Activated CD8-positive, alpha-beta memory T cell treated with anti-CD3 and anti-CD28 coated beads, Interleukin-2, amount 50 U/mL, for 24 hours (primary cell): ENCODE results near the gene CHCHD6.
"Not testable (repeated sequence)": the region's sequence is repeated elsewhere in the genome, so short reads cannot be mapped to it uniquely, and the experiment has no call there.

Experiments used
- DNase-seq: peaks from one replicate; pipeline ENCODE4 v3.0.0-alpha.2; 2020; ENCODE audit errors: extremely low read depth

The CHCHD6 gene

DNA sequence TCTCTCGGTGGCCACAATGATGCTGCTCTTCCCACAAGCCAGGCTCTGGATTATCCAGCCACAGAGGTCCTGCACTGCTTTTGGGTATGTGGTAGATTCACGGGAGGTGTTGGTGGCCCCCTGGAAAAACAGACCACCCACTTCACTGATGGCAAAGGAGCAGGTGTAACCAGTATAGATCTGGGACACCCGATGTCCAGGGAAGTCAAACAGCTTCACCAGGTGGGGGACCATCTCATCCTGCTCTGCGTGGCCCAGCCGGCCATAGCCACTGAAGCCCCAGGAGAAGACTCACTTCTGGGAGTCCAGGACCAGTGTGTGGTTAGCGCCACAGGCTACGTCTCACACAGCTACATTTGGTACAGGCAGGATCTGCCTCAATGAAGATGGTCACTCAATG is 62.6 kb downstream of the CHCHD6 start:
- no peak for DNase-seq

- DNase-seq, result no peak
Measured at GRCh38 chr3:126768903-126769302, 64.9 kb downstream of the CHCHD6 start.

- no peak for DNase-seq
Measured at GRCh38 chr3:126770096-126770495, 66.1 kb downstream of the CHCHD6 start.

- DNase-seq, result no peak
Measured at GRCh38 chr3:126773167-126773566, 69.1 kb downstream of the CHCHD6 start.

- no peak for DNase-seq
Measured at GRCh38 chr3:126773783-126774182, 69.7 kb downstream of the CHCHD6 start.

GRCh38 chr3:126777366-126777765 is 73.3 kb downstream of the CHCHD6 start:
- DNase-seq, result no peak

DNA sequence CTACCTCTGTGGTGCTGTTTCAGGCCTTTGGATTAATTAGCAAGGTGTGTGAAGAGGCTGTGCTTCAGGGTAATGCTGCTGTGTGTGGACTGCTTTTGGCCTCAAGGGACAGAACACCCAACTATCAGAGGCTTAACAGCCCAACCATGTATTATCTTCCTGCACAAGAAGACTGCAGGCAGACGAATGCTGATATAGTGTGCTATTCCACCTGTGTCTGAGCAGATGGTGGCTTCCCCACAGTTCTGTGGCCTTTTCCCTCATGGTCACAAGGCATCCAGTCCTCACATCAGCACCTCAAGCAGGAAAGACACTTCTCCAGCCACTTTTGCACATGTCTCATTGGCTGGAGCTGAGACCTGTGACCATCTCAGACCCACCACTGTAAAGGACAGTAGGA is 76.6 kb downstream of the CHCHD6 start:
- no peak for DNase-seq

DNA sequence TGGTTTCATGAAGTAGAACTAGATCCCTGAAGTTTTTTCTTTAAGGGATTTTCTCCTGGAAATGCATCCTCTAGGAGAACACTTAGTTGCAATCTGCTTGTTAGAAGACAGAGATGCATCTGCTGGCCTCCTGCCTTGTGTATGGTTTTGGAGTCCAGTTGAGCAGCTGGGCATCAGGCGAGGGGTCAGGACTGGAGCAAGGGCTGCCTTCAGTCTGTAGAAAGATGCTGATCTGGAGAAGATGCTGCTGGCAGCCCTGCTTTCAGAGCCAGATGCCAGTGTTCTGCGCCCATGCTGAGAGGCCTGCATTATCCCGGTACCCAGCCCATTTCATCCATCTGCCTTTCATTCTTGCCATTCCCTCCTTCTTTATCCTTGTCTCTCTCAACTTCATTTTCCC is 77.4 kb downstream of the CHCHD6 start:
- no peak for DNase-seq

DNA sequence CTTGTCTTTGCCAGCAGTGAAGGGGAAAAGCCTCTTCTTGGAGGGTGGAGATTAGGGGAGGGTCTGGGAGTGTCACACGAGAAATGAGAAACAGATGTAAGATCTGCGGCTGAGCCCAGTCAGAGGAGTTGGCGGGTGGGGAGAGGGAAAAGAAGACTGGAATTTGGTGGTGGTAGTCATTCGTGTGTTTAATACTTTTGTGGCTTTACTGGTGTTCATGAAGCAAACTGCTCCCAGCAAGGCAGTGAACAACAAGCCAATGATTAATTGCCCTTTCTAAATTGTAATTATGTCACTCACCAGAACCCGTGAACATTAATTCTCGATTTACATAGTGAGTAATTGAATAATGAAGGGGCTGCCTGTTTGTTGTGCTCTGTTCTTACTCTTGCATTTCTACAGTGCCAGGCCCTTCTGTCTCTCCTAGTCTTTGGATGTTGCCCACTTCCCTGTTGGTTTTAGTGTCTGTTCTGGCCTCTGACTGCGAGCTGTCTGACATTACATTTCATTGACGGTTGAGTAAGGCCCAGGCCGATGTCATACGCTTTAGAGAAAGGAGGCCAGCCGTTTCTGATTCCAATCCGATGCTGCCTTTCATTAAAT is 78.0 kb downstream of the CHCHD6 start:
- DNase-seq, result no peak

GRCh38 chr3:126782536-126782935 is 78.5 kb downstream of the CHCHD6 start:
- no peak for DNase-seq

- no peak for DNase-seq
Measured at GRCh38 chr3:126784254-126784653, 80.2 kb downstream of the CHCHD6 start.

DNA sequence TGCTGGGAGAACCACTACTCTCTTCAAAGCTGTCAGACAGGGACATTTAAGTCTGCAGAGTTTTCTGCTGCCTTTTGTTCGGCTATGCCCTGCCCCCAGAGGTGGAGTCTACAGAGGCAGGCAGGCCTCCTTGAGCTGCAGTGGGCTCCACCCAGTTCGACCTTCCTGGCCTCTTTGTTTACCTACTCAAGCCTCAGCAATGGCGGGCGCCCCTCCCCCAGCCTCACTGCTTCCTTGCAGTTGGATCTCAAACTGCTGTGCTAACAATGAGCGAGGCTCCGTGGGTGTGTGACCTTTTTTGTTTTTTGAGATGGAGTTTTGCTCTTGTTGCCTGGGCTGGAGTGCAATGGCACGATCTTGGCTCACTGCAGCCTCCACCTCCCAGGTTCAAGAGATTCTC is 87.3 kb downstream of the CHCHD6 start:
- DNase-seq, result not testable (repeated sequence)

GRCh38 chr3:126792998-126793397 is 89.0 kb downstream of the CHCHD6 start:
- no peak for DNase-seq

GRCh38 chr3:126797563-126797962 is 93.5 kb downstream of the CHCHD6 start:
- no peak for DNase-seq

- no peak for DNase-seq
Measured at GRCh38 chr3:126798521-126798920, 94.5 kb downstream of the CHCHD6 start.

DNA sequence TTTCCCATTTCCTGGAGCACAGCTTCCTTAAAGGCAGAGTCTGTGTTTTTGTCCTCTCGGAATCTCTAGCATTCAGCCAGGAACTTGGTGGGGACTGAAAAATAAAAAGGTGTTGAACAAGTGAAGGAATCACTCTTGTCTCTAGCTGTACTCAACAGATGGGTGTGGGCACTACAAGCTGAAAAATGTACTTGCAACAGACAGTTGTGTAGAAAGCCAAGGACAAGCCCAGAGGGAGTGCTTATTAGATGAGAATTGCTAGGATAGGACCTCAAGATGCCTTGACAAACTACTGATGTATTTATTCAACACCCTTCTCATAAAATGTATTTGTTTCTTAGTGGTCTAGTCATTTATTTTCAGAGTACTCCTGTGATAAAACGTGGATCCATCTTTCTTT is 95.1 kb downstream of the CHCHD6 start:
- DNase-seq, result no peak

- DNase-seq, result not testable (repeated sequence)
Measured at GRCh38 chr3:126801312-126801711, 97.3 kb downstream of the CHCHD6 start.

GRCh38 chr3:126807795-126808194 is 103.8 kb downstream of the CHCHD6 start:
- DNase-seq, result no peak

- DNase-seq, result no peak
Measured at GRCh38 chr3:126811530-126811929, 107.5 kb downstream of the CHCHD6 start.

GRCh38 chr3:126816298-126816697 is 112.3 kb downstream of the CHCHD6 start:
- no peak for DNase-seq

DNA sequence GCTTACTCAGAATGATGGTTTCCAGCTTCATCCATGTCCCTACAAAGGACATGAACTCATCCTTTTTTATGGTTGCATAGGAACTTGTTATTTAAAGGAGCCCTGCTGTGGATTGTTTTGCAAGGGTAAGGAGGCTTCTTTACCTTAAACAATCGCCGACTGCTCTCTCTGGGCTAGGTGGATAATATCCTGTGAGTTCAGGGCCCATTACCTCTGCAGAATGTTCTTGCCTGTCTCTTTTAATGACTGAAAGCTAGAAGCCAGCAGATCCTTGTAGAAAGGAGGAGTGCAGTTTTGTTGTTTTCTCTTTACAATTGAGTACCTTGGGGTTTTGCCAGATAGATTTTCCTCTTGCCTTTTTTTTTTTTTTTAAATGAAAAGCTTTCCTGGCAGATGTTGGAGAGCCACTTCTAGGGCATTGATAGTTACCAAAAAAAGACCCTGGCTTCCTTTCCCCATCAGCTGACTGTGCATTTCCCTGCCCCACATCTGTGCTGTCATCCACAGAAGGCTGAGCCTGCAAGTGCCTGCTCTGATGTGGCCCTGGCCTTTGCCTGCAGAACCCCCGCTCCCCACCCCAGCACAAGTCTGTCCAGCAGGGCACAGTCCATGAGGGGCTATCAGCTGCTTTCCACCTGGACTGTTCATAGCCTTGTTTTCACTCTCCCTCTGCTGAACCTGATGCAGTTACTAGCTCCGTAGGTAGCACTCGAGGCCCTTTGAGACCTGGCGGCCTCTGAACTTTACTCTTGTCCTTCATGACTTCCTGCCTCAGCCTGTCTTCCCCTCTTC is 113.1 kb downstream of the CHCHD6 start:
- no peak for DNase-seq

- no peak for DNase-seq
Measured at GRCh38 chr3:126817781-126818180, 113.7 kb downstream of the CHCHD6 start.

DNA sequence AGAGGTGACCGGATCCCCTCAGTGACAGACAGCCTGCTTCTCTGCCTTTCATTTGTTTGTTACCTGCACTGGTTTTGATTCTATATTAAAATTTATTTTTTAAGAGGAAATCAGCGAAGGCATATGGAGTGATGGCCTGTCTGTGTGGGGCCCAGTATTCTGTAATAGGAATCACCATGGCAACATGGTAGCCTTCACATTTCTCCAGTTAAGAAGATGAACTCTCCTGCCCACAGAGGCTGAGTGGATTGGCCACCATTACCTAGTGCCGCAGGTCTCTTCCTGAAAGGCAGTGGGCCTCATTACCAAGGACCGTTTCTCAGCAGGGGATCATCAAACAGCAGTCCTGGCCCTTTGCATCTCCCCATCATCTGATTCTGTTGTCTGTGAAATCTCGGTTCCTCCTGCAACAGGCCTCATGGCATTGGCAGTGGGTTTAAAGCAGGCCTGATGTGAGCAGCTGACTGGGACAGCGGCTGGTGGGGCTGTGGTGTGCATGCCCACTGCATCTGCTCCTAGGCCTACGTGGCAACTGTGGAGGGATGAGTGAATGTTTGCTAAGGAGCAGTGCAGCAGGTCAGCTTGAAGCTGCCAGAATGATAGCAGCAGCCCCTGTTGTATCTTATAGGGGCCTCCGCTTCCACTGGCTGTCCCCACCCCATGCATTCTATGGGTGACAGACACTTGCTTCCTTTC is 114.5 kb downstream of the CHCHD6 start:
- DNase-seq, result no peak
